T-helper 17 cell (primary cell): Measurements from ENCODE around the gene DRICH1. TPM values are rescaled to one million over a fixed set of nuclear protein-coding genes. Genes with fewer than 3 reads are reported as not detected.
"Not testable (repeated sequence)": the region's sequence is repeated elsewhere in the genome, so short reads cannot be mapped to it uniquely, and the experiment has no call there.

Experiments
- ATAC-seq: fragments of 150-1000 bp; cut with Tn5 transposase; 2 replicates; pipeline ENCODE4 v1.10.0; 2021; ENCODE audit warnings: mild to moderate bottlenecking, moderate library complexity
- DNase-seq, 3 donors: peaks; one replicate each; pipeline versions ENCODE4 v3.0.0 to v3.0.0-alpha.2; 2020 to 2021
- H3K9me3 ChIP-seq: one replicate; pipeline ENCODE4 v1.7.0; 2013; ENCODE audit warnings: low read length, mild to moderate bottlenecking; ENCODE audit not compliant: control insufficient read depth, poor library complexity, severe bottlenecking
- H3K27ac Mint-ChIP-seq: one replicate; pipeline ENCODE4 v1.8.0; 2022; ENCODE audit warnings: mild to moderate bottlenecking, moderate library complexity, mixed read lengths
- H3K27me3 Mint-ChIP-seq: one replicate; pipeline ENCODE4 v1.8.0; 2022; ENCODE audit warnings: mixed read lengths
- H3K36me3 Mint-ChIP-seq: one replicate; pipeline ENCODE4 v1.8.0; 2022; ENCODE audit warnings: low read depth, mixed read lengths
- H3K4me1 Mint-ChIP-seq: one replicate; pipeline ENCODE4 v1.8.0; 2022; ENCODE audit warnings: mild to moderate bottlenecking, mixed read lengths
- H3K4me3 Mint-ChIP-seq: one replicate; pipeline ENCODE4 v1.8.0; 2022; ENCODE audit warnings: mild to moderate bottlenecking, moderate library complexity, mixed read lengths
- total RNA-seq, 4 donors: library from RNA in 2 of 4; stranded (reverse) in 2 of 4; gene quantifications; one replicate each; pipeline ENCODE4 v1.2.3 and lab custom pipeline; 2022 to 2026

DRICH1 gene
- total RNA-seq, 2 donors from 2014 or later = 0.42 to 2.5 TPM

- H3K27ac Mint-ChIP-seq, H3K36me3 Mint-ChIP-seq, H3K4me1 Mint-ChIP-seq, H3K27me3 Mint-ChIP-seq, H3K4me3 Mint-ChIP-seq, H3K9me3 ChIP-seq, DNase-seq, ATAC-seq: not testable (repeated sequence)
Measured at GRCh38 chr22:23628056-23628743, 3.9 kb downstream of the DRICH1 start.

GRCh38 chr22:23627401-23628055 lies 4.6 kb downstream of the DRICH1 start:
- H3K36me3 Mint-ChIP-seq, H3K27ac Mint-ChIP-seq, H3K27me3 Mint-ChIP-seq, H3K4me3 Mint-ChIP-seq, H3K9me3 ChIP-seq, H3K4me1 Mint-ChIP-seq: not testable (repeated sequence)
- peak; percentile 26 to 47 (median 28) for DNase-seq
- ATAC-seq = peak; percentile 78

GRCh38 chr22:23626286-23626975 lies 5.7 kb downstream of the DRICH1 start:
- Mint-ChIP-seq H3K4me3 (no peak overlapping the region), H3K4me1 (peaks cover 4% of the 10 kb centered on the region), H3K36me3 (peaks cover 2% of the 10 kb centered on the region), H3K27ac (no peak overlapping the region), H3K27me3 (no peaks in the 10 kb centered on the region)
- DNase-seq (no peak), ATAC-seq (no peak)
- H3K9me3 ChIP-seq = no peaks in the 10 kb centered on the region

- H3K36me3 Mint-ChIP-seq = peaks cover 5% of the 10 kb centered on the region
- H3K27me3 Mint-ChIP-seq = no peaks in the 10 kb centered on the region
- no peaks in the 10 kb centered on the region for H3K9me3 ChIP-seq
- H3K27ac Mint-ChIP-seq = no peak overlapping the region
- ATAC-seq = no peak
- peaks cover 6% of the 10 kb centered on the region for H3K4me1 Mint-ChIP-seq
- no peak overlapping the region for H3K4me3 Mint-ChIP-seq
- DNase-seq = no peak
Measured at GRCh38 chr22:23622634-23623033, 9.5 kb downstream of the DRICH1 start.

GRCh38 chr22:23621916-23622315 lies 10.2 kb downstream of the DRICH1 start:
- not testable (repeated sequence) for H3K4me1 Mint-ChIP-seq, DNase-seq, H3K9me3 ChIP-seq, H3K4me3 Mint-ChIP-seq, ATAC-seq, H3K36me3 Mint-ChIP-seq, H3K27me3 Mint-ChIP-seq, H3K27ac Mint-ChIP-seq

- H3K4me3 Mint-ChIP-seq = no peak overlapping the region
- H3K27me3 Mint-ChIP-seq = no peaks in the 10 kb centered on the region
- no peaks in the 10 kb centered on the region for H3K9me3 ChIP-seq
- H3K27ac Mint-ChIP-seq = no peak overlapping the region
- H3K36me3 Mint-ChIP-seq = peaks cover 7% of the 10 kb centered on the region
- DNase-seq (no peak), ATAC-seq (no peak)
- peaks cover 2% of the 10 kb centered on the region for H3K4me1 Mint-ChIP-seq
Measured at GRCh38 chr22:23621082-23621780, 10.9 kb downstream of the DRICH1 start.

GRCh38 chr22:23613193-23613972 lies 18.7 kb downstream of the DRICH1 start:
- no peaks in the 10 kb centered on the region for H3K9me3 ChIP-seq
- H3K27ac Mint-ChIP-seq = no peak overlapping the region
- H3K4me3 Mint-ChIP-seq = no peak overlapping the region
- peaks cover 3% of the 10 kb centered on the region for H3K4me1 Mint-ChIP-seq
- peaks cover 12% of the 10 kb centered on the region for H3K36me3 Mint-ChIP-seq
- no peaks in the 10 kb centered on the region for H3K27me3 Mint-ChIP-seq
- ATAC-seq (no peak), DNase-seq (no peak)

GRCh38 chr22:23609983-23610781 lies 21.9 kb downstream of the DRICH1 start:
- Mint-ChIP-seq H3K27me3 (no peaks in the 10 kb centered on the region), H3K4me3 (no peak overlapping the region)
- no peak for DNase-seq

GRCh38 chr22:23608583-23608982 lies 23.5 kb downstream of the DRICH1 start:
- no peaks in the 10 kb centered on the region for H3K9me3 ChIP-seq
- Mint-ChIP-seq H3K27me3 (no peaks in the 10 kb centered on the region), H3K36me3 (peaks cover 9% of the 10 kb centered on the region), H3K4me3 (no peak overlapping the region), H3K27ac (no peak overlapping the region), H3K4me1 (peaks cover 3% of the 10 kb centered on the region)
- ATAC-seq = no peak
- no peak for DNase-seq

More at GRCh38 chr22:23609983-23610781, 21.9 kb downstream of the DRICH1 start:
- no peaks in the 10 kb centered on the region for H3K9me3 ChIP-seq
- Mint-ChIP-seq H3K27ac (no peak overlapping the region), H3K36me3 (peaks cover 9% of the 10 kb centered on the region), H3K4me1 (peaks cover 3% of the 10 kb centered on the region)
- no peak for ATAC-seq

GRCh38 chr22:23606204-23607131 lies 25.7 kb downstream of the DRICH1 start:
- ATAC-seq (no peak), DNase-seq (no peak)
- H3K27me3 Mint-ChIP-seq = no peaks in the 10 kb centered on the region
- no peak overlapping the region for H3K27ac Mint-ChIP-seq
- peaks cover 3% of the 10 kb centered on the region for H3K4me1 Mint-ChIP-seq
- H3K4me3 Mint-ChIP-seq = no peak overlapping the region
- peaks cover 4% of the 10 kb centered on the region for H3K36me3 Mint-ChIP-seq
- no peaks in the 10 kb centered on the region for H3K9me3 ChIP-seq

GRCh38 chr22:23604939-23605712 lies 27.0 kb downstream of the DRICH1 start:
- no peak overlapping the region for H3K4me3 Mint-ChIP-seq

More at GRCh38 chr22:23604939-23605712, 27.0 kb downstream of the DRICH1 start:
- ATAC-seq (no peak), DNase-seq (no peak)
- no peaks in the 10 kb centered on the region for H3K27me3 Mint-ChIP-seq
- H3K9me3 ChIP-seq = no peaks in the 10 kb centered on the region
- peaks cover 4% of the 10 kb centered on the region for H3K36me3 Mint-ChIP-seq
- H3K4me1 Mint-ChIP-seq = peaks cover 3% of the 10 kb centered on the region
- no peak overlapping the region for H3K27ac Mint-ChIP-seq
